NB4 (cell line): Measurements from ENCODE around the gene ATRAID.

Source experiments
- MYC ChIP-seq: IDR thresholded peaks from 2 replicates; pipeline ENCODE4 v1.6.1; 2011; ENCODE audit warnings: low read depth, low read length
- POLR2A ChIP-seq: IDR thresholded peaks from 2 replicates; pipeline ENCODE4 v1.6.1; 2011; ENCODE audit warnings: mild to moderate bottlenecking; ENCODE audit not compliant: insufficient read length; ENCODE audit errors: extremely low read depth
- TF ChIP-seq, protein P1 (sequence below): IDR thresholded peaks from one replicate; pipeline ENCODE4 v1.5.1; 2012; ENCODE audit warnings: low read depth, low read length
- TF ChIP-seq, protein P2 (sequence below): IDR thresholded peaks from 2 replicates; pipeline ENCODE4 v1.6.1; 2011; ENCODE audit warnings: low read depth, low read length

DNA sequence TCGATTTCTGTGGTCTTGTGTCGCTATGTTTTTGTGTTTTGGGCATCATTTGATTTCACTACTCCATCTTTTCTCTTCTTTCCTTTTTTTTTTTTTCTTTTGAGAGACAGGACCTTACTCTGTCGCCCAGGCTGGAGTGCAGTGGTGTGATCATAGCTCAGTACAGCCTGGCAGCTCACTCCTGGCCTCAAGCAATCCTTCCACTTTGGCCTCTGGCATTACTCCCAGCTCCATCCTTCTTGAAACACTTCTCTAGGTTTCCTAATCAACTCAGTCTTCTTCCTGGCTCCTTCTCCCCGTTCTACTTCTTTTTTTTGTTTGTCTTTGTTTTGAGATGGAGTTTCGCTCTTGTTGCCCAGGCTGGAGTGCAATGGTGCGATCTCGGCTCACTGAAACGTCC lies 36.5 kb upstream of the ATRAID start:
- TF ChIP-seq, protein P1, sequence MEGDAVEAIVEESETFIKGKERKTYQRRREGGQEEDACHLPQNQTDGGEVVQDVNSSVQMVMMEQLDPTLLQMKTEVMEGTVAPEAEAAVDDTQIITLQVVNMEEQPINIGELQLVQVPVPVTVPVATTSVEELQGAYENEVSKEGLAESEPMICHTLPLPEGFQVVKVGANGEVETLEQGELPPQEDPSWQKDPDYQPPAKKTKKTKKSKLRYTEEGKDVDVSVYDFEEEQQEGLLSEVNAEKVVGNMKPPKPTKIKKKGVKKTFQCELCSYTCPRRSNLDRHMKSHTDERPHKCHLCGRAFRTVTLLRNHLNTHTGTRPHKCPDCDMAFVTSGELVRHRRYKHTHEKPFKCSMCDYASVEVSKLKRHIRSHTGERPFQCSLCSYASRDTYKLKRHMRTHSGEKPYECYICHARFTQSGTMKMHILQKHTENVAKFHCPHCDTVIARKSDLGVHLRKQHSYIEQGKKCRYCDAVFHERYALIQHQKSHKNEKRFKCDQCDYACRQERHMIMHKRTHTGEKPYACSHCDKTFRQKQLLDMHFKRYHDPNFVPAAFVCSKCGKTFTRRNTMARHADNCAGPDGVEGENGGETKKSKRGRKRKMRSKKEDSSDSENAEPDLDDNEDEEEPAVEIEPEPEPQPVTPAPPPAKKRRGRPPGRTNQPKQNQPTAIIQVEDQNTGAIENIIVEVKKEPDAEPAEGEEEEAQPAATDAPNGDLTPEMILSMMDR: no peak
- TF ChIP-seq POLR2A (no peak), MYC (no peak)
- TF ChIP-seq, protein P2, sequence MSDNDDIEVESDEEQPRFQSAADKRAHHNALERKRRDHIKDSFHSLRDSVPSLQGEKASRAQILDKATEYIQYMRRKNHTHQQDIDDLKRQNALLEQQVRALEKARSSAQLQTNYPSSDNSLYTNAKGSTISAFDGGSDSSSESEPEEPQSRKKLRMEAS: no peak
